ENCODE data around the gene RGS3. TPM values are rescaled to one million over a fixed set of nuclear protein-coding genes. Genes with fewer than 3 reads are reported as not detected.

RGS3 gene
- total and polyA plus RNA-seq, 2 of the 13 experiments (the other 11 are each of a cell fraction or from before 2014, with no cell fraction given): 17.1 to 28.8 TPM

DNA sequence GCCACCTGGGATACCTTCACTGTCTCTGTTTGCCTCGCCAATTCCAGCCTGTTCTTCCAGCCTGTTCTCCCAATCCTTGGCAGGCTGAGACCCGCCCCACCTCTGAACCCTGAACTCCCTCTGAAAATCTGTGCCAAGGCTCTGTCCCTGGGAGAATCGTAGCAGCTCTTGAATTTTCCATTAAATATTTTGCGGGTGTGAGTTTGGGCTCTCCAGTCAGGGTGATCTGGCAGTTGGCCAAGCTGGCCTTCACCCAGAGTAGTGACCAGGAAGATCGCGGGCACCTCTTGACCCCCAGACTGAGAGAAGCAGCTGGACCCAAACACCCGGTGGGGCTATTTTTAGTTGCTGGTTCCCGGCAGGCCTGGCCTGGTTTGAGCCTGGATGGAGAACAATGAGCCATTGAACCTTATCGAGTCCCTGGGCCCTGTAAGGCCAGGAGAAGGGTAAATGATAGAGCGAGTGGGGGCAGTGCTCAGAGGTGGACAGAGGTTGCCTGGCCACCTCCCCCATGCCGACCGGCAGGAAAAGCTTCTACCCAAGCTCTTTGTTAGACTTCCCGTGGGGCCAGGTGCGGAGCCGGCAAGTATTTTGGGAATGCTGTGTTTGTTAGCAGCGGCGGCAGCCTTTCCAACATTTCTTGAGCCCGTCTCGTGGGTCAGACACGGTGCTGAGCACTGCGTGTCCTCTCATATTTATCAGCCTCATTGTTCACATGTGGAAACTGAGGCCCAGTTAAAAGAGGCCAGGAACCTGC is 146.2 kb downstream of the RGS3 start (continued):
- TF ChIP-seq, protein P1, sequence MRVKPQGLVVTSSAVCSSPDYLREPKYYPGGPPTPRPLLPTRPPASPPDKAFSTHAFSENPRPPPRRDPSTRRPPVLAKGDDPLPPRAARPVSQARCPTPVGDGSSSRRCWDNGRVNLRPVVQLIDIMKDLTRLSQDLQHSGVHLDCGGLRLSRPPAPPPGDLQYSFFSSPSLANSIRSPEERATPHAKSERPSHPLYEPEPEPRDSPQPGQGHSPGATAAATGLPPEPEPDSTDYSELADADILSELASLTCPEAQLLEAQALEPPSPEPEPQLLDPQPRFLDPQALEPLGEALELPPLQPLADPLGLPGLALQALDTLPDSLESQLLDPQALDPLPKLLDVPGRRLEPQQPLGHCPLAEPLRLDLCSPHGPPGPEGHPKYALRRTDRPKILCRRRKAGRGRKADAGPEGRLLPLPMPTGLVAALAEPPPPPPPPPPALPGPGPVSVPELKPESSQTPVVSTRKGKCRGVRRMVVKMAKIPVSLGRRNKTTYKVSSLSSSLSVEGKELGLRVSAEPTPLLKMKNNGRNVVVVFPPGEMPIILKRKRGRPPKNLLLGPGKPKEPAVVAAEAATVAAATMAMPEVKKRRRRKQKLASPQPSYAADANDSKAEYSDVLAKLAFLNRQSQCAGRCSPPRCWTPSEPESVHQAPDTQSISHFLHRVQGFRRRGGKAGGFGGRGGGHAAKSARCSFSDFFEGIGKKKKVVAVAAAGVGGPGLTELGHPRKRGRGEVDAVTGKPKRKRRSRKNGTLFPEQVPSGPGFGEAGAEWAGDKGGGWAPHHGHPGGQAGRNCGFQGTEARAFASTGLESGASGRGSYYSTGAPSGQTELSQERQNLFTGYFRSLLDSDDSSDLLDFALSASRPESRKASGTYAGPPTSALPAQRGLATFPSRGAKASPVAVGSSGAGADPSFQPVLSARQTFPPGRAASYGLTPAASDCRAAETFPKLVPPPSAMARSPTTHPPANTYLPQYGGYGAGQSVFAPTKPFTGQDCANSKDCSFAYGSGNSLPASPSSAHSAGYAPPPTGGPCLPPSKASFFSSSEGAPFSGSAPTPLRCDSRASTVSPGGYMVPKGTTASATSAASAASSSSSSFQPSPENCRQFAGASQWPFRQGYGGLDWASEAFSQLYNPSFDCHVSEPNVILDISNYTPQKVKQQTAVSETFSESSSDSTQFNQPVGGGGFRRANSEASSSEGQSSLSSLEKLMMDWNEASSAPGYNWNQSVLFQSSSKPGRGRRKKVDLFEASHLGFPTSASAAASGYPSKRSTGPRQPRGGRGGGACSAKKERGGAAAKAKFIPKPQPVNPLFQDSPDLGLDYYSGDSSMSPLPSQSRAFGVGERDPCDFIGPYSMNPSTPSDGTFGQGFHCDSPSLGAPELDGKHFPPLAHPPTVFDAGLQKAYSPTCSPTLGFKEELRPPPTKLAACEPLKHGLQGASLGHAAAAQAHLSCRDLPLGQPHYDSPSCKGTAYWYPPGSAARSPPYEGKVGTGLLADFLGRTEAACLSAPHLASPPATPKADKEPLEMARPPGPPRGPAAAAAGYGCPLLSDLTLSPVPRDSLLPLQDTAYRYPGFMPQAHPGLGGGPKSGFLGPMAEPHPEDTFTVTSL (CRISPR knock-in tag; IDR thresholded peaks at IDR 0.05; ENCODE audit: borderline replicate concordance): no peak; the same call in 1 of the 2 replicates
- TF ChIP-seq SMAD9 (CRISPR knock-in tag; IDR thresholded peaks at IDR 0.05) (no peak), ZNF44 (CRISPR knock-in tag; IDR thresholded peaks at IDR 0.05) (0 out of 2 replicates have a peak, but pooled peaks have one; percentile 81), KAT2B (IDR thresholded peaks at IDR 0.05; ENCODE audit: borderline replicate concordance, low read depth, low read length) (no peak), SNAI1 (CRISPR knock-in tag; IDR thresholded peaks at IDR 0.05; ENCODE audit: borderline replicate concordance) (peak; percentile 56; the same call in 1 of the 2 replicates), SIX1 (CRISPR knock-in tag; IDR thresholded peaks at IDR 0.05; ENCODE audit: borderline replicate concordance) (peak; percentile 62; the same call in 1 of the 2 replicates), POLR2G (IDR thresholded peaks at IDR 0.05; ENCODE audit: low read depth, low read length) (peak; percentile 62; the same call in 1 of the 2 replicates), RFX1 (IDR thresholded peaks at IDR 0.05) (peak; percentile 6; the same call in 1 of the 2 replicates), ZKSCAN1 (IDR thresholded peaks at IDR 0.05; ENCODE audit: low read length) (no peak), ZNF451 (CRISPR knock-in tag; IDR thresholded peaks at IDR 0.05) (no peak), DR1 (CRISPR knock-in tag; IDR thresholded peaks at IDR 0.05) (no peak), BRCA1 (CRISPR knock-in tag; IDR thresholded peaks at IDR 0.05) (no peak), PAX8 (CRISPR knock-in tag; IDR thresholded peaks at IDR 0.05; ENCODE audit: borderline replicate concordance) (no peak), SMC3 (IDR thresholded peaks at IDR 0.05; ENCODE audit: low read length) (no peak), ZBTB8A (CRISPR knock-in tag; IDR thresholded peaks at IDR 0.05; ENCODE audit: borderline replicate concordance, low read depth) (no peak), PRPF4 (IDR thresholded peaks at IDR 0.05; ENCODE audit: low read depth, low read length, poor library complexity, severe bottlenecking) (no peak), RARG (CRISPR knock-in tag; IDR thresholded peaks at IDR 0.05; ENCODE audit: low read depth) (no peak), TCF12 (IDR thresholded peaks at IDR 0.05) (no peak), TCF12 (CRISPR knock-in tag; IDR thresholded peaks at IDR 0.05) (peak; percentile 71; the same call in 1 of the 2 replicates), HOXA9 (CRISPR knock-in tag; IDR thresholded peaks at IDR 0.05; ENCODE audit: borderline replicate concordance) (no peak), YY1 (IDR thresholded peaks at IDR 0.05; ENCODE audit: insufficient read depth, insufficient replicate concordance, low read depth, low read length) (peak; percentile 23)
- TF ChIP-seq, protein P2, sequence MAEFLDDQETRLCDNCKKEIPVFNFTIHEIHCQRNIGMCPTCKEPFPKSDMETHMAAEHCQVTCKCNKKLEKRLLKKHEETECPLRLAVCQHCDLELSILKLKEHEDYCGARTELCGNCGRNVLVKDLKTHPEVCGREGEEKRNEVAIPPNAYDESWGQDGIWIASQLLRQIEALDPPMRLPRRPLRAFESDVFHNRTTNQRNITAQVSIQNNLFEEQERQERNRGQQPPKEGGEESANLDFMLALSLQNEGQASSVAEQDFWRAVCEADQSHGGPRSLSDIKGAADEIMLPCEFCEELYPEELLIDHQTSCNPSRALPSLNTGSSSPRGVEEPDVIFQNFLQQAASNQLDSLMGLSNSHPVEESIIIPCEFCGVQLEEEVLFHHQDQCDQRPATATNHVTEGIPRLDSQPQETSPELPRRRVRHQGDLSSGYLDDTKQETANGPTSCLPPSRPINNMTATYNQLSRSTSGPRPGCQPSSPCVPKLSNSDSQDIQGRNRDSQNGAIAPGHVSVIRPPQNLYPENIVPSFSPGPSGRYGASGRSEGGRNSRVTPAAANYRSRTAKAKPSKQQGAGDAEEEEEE (CRISPR knock-in tag; IDR thresholded peaks at IDR 0.05; ENCODE audit: borderline replicate concordance): no peak
